ENCODE results near the gene KLK10. TPM values are rescaled to one million over a fixed set of nuclear protein-coding genes. Genes with fewer than 3 reads are reported as not detected.

KLK10 gene
- total RNA-seq, 6 donors from 2014 or later, result 4.8 to 21.7 (median 18.6) TPM; not detected in 1

- Histone ChIP-seq H3K4me3 (no peak within 1 kb of the TSS), H3K9me3 (no peaks in the 10 kb centered on the region), H3K36me3 (no peaks in the 10 kb centered on the region), H3K27ac (no peak within 1 kb of the TSS), H3K27me3 (no peaks in the 10 kb centered on the region), H3K4me1 (no peaks in the 10 kb centered on the region)
- ATAC-seq (ENCODE audit: low FRiP score in 2 of 2) (no peak), DNase-seq (no peak)
- WGBS, 2 donors, result 37 to 48% methylated on average over 11 of the region's 11 CpGs
- no peak for TF ChIP-seq CTCF (IDR thresholded peaks at IDR 0.05)
- TF ChIP-seq EP300 (IDR thresholded peaks at IDR 0.05), result no peak
- TF ChIP-seq POLR2A (IDR thresholded peaks at IDR 0.05), result no peak
- no peak for TF ChIP-seq POLR2AphosphoS5 (IDR thresholded peaks at IDR 0.05)
These were observed 15.2 kb upstream of the KLK10 start, which contains the start of gene KLK12 for GRCh38 chr19:51034704-51035103. TSS of gene KLK12 (minus strand) at chr19:51035002. CDS start at chr19:51034621, 381 bp downstream.

GRCh38 chr19:51031880-51032225 lies 12.3 kb upstream of the KLK10 start:
- 90 to 93% methylated on average over 12 to 28 of the region's 28 CpGs for WGBS, 2 donors
- TF ChIP-seq POLR2A (IDR thresholded peaks at IDR 0.05), result no peak
- TF ChIP-seq EP300 (IDR thresholded peaks at IDR 0.05), result no peak
- TF ChIP-seq POLR2AphosphoS5 (IDR thresholded peaks at IDR 0.05), result no peak
- no peak for TF ChIP-seq CTCF (IDR thresholded peaks at IDR 0.05)
- no peak for ATAC-seq (ENCODE audit: low FRiP score in 2 of 2)
- Histone ChIP-seq H3K4me1 (no peaks in the 10 kb centered on the region), H3K4me3 (no peak overlapping the region), H3K9me3 (no peaks in the 10 kb centered on the region), H3K36me3 (no peaks in the 10 kb centered on the region), H3K27me3 (peaks cover 0 to 5% (median 0%) of the 10 kb centered on the region in 4 donors), H3K27ac (no peak overlapping the region)
- peak in 1 of 2 donors; percentile 76 for DNase-seq

- Histone ChIP-seq H3K27ac (no peak overlapping the region), H3K4me1 (no peaks in the 10 kb centered on the region), H3K9me3 (no peaks in the 10 kb centered on the region), H3K4me3 (no peak overlapping the region), H3K27me3 (peaks cover 0 to 5% (median 1%) of the 10 kb centered on the region in 4 donors), H3K36me3 (no peaks in the 10 kb centered on the region)
- DNase-seq (no peak), ATAC-seq (ENCODE audit: low FRiP score in 2 of 2) (no peak)
- TF ChIP-seq EP300 (IDR thresholded peaks at IDR 0.05), result no peak
- no peak for TF ChIP-seq CTCF (IDR thresholded peaks at IDR 0.05)
- TF ChIP-seq POLR2A (IDR thresholded peaks at IDR 0.05), result no peak
- no peak for TF ChIP-seq POLR2AphosphoS5 (IDR thresholded peaks at IDR 0.05)
- 84 to 86% methylated on average over 7 of the region's 7 CpGs for WGBS, 2 donors
These were observed 11.8 kb upstream of the KLK10 start for GRCh38 chr19:51031220-51031879.

GRCh38 chr19:51030631-51031030 lies 11.1 kb upstream of the KLK10 start:
- Histone ChIP-seq H3K4me3 (no peak overlapping the region), H3K4me1 (peaks cover 0 to under 1% (median 0%) of the 10 kb centered on the region in 4 donors), H3K9me3 (no peaks in the 10 kb centered on the region), H3K27ac (no peak overlapping the region), H3K27me3 (peaks cover 0 to 5% (median 2%) of the 10 kb centered on the region in 4 donors), H3K36me3 (no peaks in the 10 kb centered on the region)
- ATAC-seq (ENCODE audit: low FRiP score in 2 of 2) (no peak), DNase-seq (no peak)
- TF ChIP-seq EP300 (IDR thresholded peaks at IDR 0.05) (no peak), POLR2A (IDR thresholded peaks at IDR 0.05) (no peak), POLR2AphosphoS5 (IDR thresholded peaks at IDR 0.05) (no peak), CTCF (IDR thresholded peaks at IDR 0.05) (no peak)
- WGBS, 2 donors, result 70 to 74% methylated on average over 12 to 13 of the region's 13 CpGs

GRCh38 chr19:51029718-51030117 lies 10.2 kb upstream of the KLK10 start:
- DNase-seq, result no peak
- peaks cover 0 to 5% (median 2%) of the 10 kb centered on the region in 4 donors for H3K27me3 ChIP-seq
- 65 to 88% methylated on average over 2 of the region's 2 CpGs for WGBS, 2 donors

More at GRCh38 chr19:51029718-51030117, 10.2 kb upstream of the KLK10 start:
- TF ChIP-seq CTCF (IDR thresholded peaks at IDR 0.05), result no peak
- no peak for TF ChIP-seq POLR2A (IDR thresholded peaks at IDR 0.05)
- TF ChIP-seq POLR2AphosphoS5 (IDR thresholded peaks at IDR 0.05), result no peak
- no peak for TF ChIP-seq EP300 (IDR thresholded peaks at IDR 0.05)
- Histone ChIP-seq H3K27ac (no peak overlapping the region), H3K9me3 (no peaks in the 10 kb centered on the region), H3K4me3 (no peak overlapping the region), H3K36me3 (no peaks in the 10 kb centered on the region), H3K4me1 (peaks cover 0 to 3% (median 0%) of the 10 kb centered on the region in 4 donors)
- ATAC-seq (ENCODE audit: low FRiP score in 2 of 2), result no peak

Measured in upper lobe of left lung (tissue), 6 donors.